Measurements from ENCODE around the gene PLPP7. TPM values are rescaled to one million over a fixed set of nuclear protein-coding genes. Genes with fewer than 3 reads are reported as not detected.
"Not testable (repeated sequence)": the region's sequence is repeated elsewhere in the genome, so short reads cannot be mapped to it uniquely, and the experiment has no call there.

Gene PLPP7
- total RNA-seq, 3 donors from 2014 or later = 0.58 to 9.7 (median 1.0) TPM

- peak in 1 of 3 donors; percentile 15 for DNase-seq
- ATAC-seq = no peak
- no peak for TF ChIP-seq CTCF (IDR thresholded peaks at IDR 0.05)
- Histone ChIP-seq H3K4me1 (ENCODE audit: low read depth) (no peaks in the 10 kb centered on the region), H3K4me3 (no peak overlapping the region), H3K9me3 (no peaks in the 10 kb centered on the region), H3K36me3 (ENCODE audit: low read depth) (no peaks in the 10 kb centered on the region)
- intact Hi-C loops (cut with DNase I, micrococcal nuclease) = no loop called here
Observed at GRCh38 chr9:131324736-131325679, 35.5 kb downstream of the PLPP7 start.

GRCh38 chr9:131329241-131329641 is 39.7 kb downstream of the PLPP7 start:
- DNase-seq = peak in 1 of 3 donors; percentile 21

GRCh38 chr9:131330814-131331600 is 41.5 kb downstream of the PLPP7 start:
- Histone ChIP-seq H3K4me1 (ENCODE audit: low read depth) (no peaks in the 10 kb centered on the region), H3K36me3 (ENCODE audit: low read depth) (no peaks in the 10 kb centered on the region), H3K4me3 (no peak overlapping the region), H3K9me3 (no peaks in the 10 kb centered on the region)
- peak in 1 of 3 donors; percentile 20 for DNase-seq
- no peak for ATAC-seq
- intact Hi-C loops (cut with DNase I, micrococcal nuclease) = no loop called here
- no peak for TF ChIP-seq CTCF (IDR thresholded peaks at IDR 0.05)

More at GRCh38 chr9:131329241-131329641, 39.7 kb downstream of the PLPP7 start:
- Histone ChIP-seq H3K9me3 (no peaks in the 10 kb centered on the region), H3K4me1 (ENCODE audit: low read depth) (no peaks in the 10 kb centered on the region), H3K4me3 (no peak overlapping the region), H3K36me3 (ENCODE audit: low read depth) (no peaks in the 10 kb centered on the region)
- intact Hi-C loops (cut with DNase I, micrococcal nuclease) = no loop called here
- no peak for ATAC-seq
- no peak for TF ChIP-seq CTCF (IDR thresholded peaks at IDR 0.05)

GRCh38 chr9:131331996-131332395 is 42.5 kb downstream of the PLPP7 start:
- H3K4me3 ChIP-seq; H3K9me3 ChIP-seq; H3K36me3 ChIP-seq (ENCODE audit: low read depth); H3K4me1 ChIP-seq (ENCODE audit: low read depth); intact Hi-C loops (cut with DNase I, micrococcal nuclease); DNase-seq; ATAC-seq: not testable (repeated sequence)

- DNase-seq (no peak), ATAC-seq (no peak)
- Histone ChIP-seq H3K36me3 (ENCODE audit: low read depth) (no peaks in the 10 kb centered on the region), H3K9me3 (no peaks in the 10 kb centered on the region), H3K4me3 (no peak overlapping the region), H3K4me1 (ENCODE audit: low read depth) (no peaks in the 10 kb centered on the region)
- TF ChIP-seq CTCF (IDR thresholded peaks at IDR 0.05) = no peak
- intact Hi-C loops (cut with DNase I, micrococcal nuclease) = no loop called here
Observed at GRCh38 chr9:131333771-131334628, 44.5 kb downstream of the PLPP7 start.

All from mucosa of descending colon (tissue), 3 donors.